Fibroblast of skin of right biceps (primary cell): Measurements from ENCODE around the gene PRKX.
"Not testable (repeated sequence)": the region's sequence is repeated elsewhere in the genome, so short reads cannot be mapped to it uniquely, and the experiment has no call there.

Experiments
- DNase-seq: peaks from one replicate; pipeline ENCODE4 v3.0.0-alpha.2; 2013

The PRKX gene

GRCh38 chrX:3648084-3648483 is 65.4 kb downstream of the PRKX start:
- DNase-seq: no peak

DNA sequence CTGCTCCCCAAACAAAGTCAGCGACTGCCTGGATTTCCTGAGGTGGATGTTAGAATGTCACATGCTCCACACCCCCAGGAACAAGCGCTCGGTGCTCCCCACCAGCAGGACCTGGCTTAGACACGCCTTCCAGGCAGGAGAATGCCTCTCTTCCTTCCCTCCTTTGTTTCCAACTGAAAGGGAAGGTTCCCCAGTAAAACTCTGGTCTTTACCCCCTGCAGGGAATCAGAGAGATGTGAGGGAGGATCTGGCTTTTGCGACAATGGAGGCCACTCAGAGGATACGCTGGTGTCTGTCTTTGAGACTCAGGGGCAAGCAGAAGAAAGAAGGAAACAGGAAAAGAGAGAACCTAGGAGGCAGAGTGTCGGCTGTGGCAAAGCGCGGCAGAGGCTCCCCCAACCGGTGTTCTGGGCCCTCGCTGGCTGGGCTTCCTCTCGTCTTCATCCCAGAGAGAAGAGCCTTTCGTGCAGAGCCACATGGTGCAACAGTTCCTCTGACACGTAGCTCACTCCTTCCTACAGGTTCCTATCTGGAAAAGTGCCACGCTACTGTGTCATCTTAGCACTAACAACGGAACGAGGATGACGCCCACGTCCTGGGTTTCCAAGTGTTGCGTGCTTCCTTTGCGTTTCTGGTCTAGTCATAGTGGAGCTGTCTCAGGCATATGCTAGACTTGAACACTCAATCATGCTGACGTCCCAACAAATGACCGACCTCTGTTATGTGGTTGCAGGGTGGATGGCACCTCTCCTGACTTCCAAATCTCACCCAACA is 73.4 kb downstream of the PRKX start:
- peak; percentile 60 for DNase-seq

GRCh38 chrX:3639236-3639635 is 74.2 kb downstream of the PRKX start:
- no peak for DNase-seq

GRCh38 chrX:3638280-3638873 is 75.1 kb downstream of the PRKX start:
- peak; percentile 37 for DNase-seq

DNA sequence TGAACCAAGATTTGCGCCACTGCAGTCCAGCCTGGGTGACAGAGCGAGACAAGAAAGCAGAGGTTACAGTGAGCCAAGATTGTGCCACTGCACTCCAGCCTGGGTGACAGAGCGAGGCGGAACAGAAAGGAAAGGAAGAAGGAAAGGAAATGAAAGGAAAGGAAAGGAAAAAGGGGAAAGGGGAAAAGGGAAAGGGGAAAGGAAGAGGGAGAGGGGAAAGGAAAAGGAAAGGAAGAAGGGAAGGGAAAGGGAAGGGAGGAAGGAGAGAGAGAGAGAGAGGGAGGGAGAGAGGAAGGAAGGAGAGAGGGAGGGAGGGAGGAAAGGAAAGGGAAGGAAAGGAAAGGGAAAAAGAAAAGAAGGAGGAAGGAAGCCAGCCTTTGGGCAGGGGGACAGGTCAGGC is 76.6 kb downstream of the PRKX start:
- DNase-seq: no peak

- no peak for DNase-seq
These were observed 82.3 kb downstream of the PRKX start for GRCh38 chrX:3631196-3631595.

- DNase-seq: no peak
These were observed 85.9 kb downstream of the PRKX start for GRCh38 chrX:3627594-3627993.

DNA sequence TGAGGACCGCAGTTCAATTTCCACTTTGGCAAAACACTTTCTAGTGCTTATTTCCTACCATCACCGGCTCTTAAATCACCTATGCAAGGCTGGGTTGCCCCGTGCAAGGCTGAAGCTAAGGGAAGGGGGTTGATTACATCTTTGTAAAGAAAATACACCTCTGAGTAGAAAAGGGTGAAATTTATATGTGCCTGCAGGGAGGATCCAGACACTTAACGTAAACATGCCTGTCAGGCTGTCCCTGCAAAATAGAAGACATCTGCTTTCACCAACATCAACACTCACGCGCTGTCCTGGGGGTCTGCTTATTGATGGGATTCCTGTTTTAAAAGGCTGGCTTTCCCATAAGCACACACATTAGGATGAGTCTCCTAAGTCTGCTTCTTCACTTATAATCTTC is 92.0 kb downstream of the PRKX start:
- no peak for DNase-seq

DNA sequence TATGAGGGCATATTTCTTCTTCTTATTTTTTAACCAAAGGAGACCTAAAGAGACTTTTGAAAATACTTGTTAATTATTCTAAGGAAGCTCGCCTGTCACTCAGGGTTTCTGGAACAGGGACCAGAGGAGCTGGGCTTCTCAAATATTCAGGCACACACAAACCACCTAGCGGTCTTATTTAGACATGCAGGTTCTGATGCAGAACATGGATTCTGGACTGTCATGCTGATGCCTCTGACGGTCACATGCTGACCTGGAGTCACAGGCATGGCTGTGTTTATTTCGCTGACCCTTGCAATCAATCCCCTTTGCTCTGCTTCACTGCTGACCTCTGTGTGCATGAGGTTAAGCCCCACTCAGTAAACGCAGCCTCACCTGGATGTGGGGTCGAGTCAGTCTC is 101.7 kb downstream of the PRKX start:
- DNase-seq: not testable (repeated sequence)

DNA sequence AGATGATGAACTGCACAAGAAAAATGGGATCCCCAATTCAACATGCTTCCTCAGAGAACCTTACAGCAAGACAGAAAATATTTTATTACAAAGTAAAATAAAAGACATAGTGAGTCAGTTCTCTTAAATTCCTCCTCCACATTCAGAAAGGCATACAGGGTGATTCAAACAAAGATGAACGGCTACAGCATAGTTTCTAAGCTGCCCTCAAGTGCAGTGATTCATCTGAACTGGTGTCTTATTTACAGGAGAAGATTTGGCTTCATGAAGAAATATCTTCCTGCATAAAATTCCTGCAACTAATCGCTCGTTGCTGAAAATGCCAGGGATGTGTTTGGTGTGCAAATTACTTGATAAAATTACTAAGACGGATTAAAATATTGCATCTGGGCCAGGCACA is 103.6 kb downstream of the PRKX start:
- peak; percentile 87 for DNase-seq

DNA sequence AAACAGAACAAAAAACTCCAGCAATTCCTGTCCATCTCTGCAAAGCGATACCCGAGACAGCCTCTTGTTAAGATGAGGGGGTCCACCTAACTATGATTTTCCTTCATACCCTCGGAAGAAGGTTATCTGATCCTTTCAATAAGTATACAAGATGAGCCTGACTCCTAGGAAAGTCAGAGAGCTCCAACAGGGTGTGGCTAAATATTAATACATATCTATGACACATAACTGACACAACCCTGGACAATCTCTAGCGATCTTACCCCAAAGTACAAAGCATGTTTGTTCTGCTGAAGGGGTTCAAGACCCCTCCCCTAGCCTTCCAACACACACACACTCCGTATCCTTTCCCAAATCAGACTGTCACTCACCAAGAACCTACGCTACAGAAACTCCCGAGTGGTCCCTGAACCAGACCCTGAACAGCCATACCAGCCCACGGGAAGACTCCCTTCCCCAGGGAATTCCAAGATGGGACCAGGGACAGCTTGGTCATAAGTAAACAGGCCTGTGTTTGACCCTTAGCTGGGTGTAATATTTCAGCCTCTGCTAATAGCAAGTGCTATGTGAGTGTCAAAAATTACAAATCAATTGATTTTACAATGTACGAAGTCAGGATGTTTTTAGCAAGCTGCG is 110.3 kb downstream of the PRKX start:
- no peak for DNase-seq

DNA sequence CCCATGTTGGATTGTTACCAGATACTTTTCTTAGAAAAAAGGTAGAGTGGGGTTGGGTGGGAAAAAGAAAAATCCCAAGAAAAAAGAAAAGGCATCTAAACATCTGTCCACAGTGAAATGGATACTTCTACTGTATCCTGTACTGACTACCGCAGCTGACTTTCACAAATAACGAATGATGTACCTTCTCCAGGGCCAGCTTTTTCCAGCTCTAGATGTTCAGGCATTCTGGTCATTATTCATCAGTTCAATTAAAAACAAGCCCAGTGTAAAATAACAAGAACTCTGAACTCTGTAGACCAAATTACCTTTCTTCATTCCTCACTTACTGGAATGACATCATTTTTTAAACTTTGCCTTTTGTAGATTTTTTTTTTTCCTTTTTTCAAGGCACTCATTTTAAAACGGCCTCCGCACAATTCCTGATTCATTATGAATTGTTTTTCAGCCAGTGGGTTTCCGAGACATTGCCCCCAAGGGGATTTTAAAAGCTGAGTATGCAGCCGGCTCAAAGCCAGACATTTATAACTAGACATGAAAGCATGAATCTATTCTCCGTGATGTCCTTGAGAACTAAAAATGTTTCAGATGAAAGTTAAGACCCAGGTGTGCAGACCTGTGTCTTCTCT is 113.5 kb downstream of the PRKX start:
- DNase-seq: peak; percentile 50

- no peak for DNase-seq
These were observed 114.7 kb downstream of the PRKX start for GRCh38 chrX:3598709-3599108.

DNA sequence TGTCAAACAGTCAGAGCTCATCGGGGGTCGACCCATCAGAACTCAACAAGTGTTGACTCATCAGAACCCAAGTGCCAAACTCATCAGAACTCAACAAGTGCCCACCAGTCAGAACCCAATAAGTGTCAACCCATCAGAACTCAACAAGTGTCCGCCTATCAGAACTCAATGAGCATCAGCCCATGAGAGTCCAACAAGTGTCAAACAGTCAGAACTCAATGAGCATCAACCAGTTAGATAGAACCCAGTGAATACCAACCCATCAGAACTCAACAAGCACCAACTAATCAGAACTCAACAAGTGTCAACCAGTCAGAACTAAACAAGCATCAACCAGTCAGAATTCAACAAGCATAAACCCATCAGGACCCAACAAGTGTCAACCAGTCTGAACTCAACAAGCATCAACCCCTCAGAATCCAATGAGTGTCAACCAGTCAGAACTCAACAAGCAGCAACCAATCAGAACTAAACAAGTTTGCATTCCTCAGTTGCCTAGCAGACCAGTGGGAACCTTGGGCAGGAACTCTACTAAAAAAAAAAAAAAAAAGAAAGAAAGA is 115.3 kb downstream of the PRKX start:
- DNase-seq: no peak

GRCh38 chrX:3592184-3592583 is 121.3 kb downstream of the PRKX start:
- no peak for DNase-seq

GRCh38 chrX:3589474-3589873 is 124.0 kb downstream of the PRKX start:
- DNase-seq: no peak

- no peak for DNase-seq
These were observed 127.7 kb downstream of the PRKX start for GRCh38 chrX:3585719-3586118.

GRCh38 chrX:3584415-3584996 is 128.9 kb downstream of the PRKX start:
- DNase-seq: no peak

DNA sequence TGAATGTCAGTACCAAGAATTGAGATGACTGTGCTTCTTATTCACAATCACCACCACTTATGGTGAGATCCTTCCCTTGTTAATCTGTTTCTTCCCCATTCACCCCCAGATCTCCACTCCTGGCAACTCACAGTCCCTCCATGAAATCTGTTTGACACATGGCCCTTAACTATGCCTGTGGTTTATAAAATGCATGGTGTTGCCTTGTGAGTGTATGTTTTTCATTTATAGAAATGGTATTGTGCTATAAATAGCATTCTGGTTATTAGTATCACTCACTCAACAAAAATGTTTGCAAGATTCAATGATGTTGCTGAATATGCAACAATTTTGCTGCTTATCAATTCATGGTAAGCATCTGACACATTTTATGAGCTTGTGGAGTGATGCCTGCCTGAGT is 131.0 kb downstream of the PRKX start:
- DNase-seq: peak; percentile 82

GRCh38 chrX:3581609-3582108 is 131.8 kb downstream of the PRKX start:
- no peak for DNase-seq

DNA sequence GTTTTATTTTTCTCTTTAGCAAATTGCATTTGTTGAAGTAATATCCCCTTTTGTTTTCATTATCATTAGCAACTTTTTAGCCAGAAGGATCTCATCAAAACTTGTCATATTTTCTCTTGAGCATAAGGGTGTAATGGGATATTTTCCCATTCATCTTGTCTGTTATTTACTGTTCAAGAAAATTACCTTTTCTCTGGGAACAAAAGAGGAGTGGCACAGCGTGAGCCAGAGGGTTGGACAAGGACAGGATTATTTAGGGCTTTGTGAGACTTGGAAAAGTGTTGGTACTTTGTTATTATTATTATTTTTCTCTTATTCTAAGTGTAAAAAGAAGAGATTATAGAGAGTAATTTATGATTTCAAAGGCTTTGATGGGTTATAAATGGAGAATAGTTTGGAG is 135.9 kb downstream of the PRKX start:
- no peak for DNase-seq

GRCh38 chrX:3576886-3577501 is 136.5 kb downstream of the PRKX start:
- peak; percentile 60 for DNase-seq
